HG03175 (cell line): ENCODE data around the gene LRRC1.

Experiments used
- ATAC-seq: cut with Tn5 transposase; IDR thresholded peaks from one replicate; pipeline ENCODE4 v1.9.1; 2021; ENCODE audit warnings: mild to moderate bottlenecking, moderate library complexity; ENCODE audit not compliant: unreplicated experiment

The LRRC1 gene

GRCh38 chr6:53813801-53814200, 19.0 kb downstream of the LRRC1 start:
- no peak for ATAC-seq

- no peak for ATAC-seq
These were observed 19.5 kb downstream of the LRRC1 start for GRCh38 chr6:53814353-53814752.

- no peak for ATAC-seq
These were observed 20.7 kb downstream of the LRRC1 start for GRCh38 chr6:53815381-53816119.

GRCh38 chr6:53818858-53819609, 24.2 kb downstream of the LRRC1 start:
- no peak for ATAC-seq

GRCh38 chr6:53822401-53823125, 27.8 kb downstream of the LRRC1 start:
- no peak for ATAC-seq

- no peak for ATAC-seq
These were observed 29.9 kb downstream of the LRRC1 start for GRCh38 chr6:53824714-53825113.

GRCh38 chr6:53825532-53826321, 30.9 kb downstream of the LRRC1 start:
- ATAC-seq, result no peak

- ATAC-seq, result no peak
These were observed 32.7 kb downstream of the LRRC1 start for GRCh38 chr6:53827531-53827930.

GRCh38 chr6:53828215-53828614, 33.4 kb downstream of the LRRC1 start:
- no peak for ATAC-seq

GRCh38 chr6:53828966-53829697, 34.3 kb downstream of the LRRC1 start:
- ATAC-seq, result no peak

GRCh38 chr6:53829698-53830221, 35.0 kb downstream of the LRRC1 start:
- ATAC-seq, result no peak

- no peak for ATAC-seq
These were observed 35.6 kb downstream of the LRRC1 start for GRCh38 chr6:53830366-53830765.

- ATAC-seq, result no peak
These were observed 36.5 kb downstream of the LRRC1 start for GRCh38 chr6:53831081-53831869.

GRCh38 chr6:53831936-53832660, 37.3 kb downstream of the LRRC1 start:
- no peak for ATAC-seq

GRCh38 chr6:53833155-53833554, 38.4 kb downstream of the LRRC1 start:
- ATAC-seq, result no peak

- no peak for ATAC-seq
These were observed 39.3 kb downstream of the LRRC1 start for GRCh38 chr6:53834132-53834531.

GRCh38 chr6:53837865-53838769, 43.3 kb downstream of the LRRC1 start:
- no peak for ATAC-seq

- ATAC-seq, result no peak
These were observed 45.2 kb downstream of the LRRC1 start for GRCh38 chr6:53840027-53840426.
